Measurements from ENCODE around the gene NRIP2.
A peak's percentile ranks its signal among the peaks of the same experiment; 100 is the strongest.
"Not testable (repeated sequence)": the region's sequence is repeated elsewhere in the genome, so short reads cannot be mapped to it uniquely, and the experiment has no call there.

Gene NRIP2, protein sequence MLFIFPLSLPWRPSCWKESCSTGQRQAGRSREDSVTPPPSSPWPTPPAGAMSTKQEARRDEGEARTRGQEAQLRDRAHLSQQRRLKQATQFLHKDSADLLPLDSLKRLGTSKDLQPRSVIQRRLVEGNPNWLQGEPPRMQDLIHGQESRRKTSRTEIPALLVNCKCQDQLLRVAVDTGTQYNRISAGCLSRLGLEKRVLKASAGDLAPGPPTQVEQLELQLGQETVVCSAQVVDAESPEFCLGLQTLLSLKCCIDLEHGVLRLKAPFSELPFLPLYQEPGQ

DNA sequence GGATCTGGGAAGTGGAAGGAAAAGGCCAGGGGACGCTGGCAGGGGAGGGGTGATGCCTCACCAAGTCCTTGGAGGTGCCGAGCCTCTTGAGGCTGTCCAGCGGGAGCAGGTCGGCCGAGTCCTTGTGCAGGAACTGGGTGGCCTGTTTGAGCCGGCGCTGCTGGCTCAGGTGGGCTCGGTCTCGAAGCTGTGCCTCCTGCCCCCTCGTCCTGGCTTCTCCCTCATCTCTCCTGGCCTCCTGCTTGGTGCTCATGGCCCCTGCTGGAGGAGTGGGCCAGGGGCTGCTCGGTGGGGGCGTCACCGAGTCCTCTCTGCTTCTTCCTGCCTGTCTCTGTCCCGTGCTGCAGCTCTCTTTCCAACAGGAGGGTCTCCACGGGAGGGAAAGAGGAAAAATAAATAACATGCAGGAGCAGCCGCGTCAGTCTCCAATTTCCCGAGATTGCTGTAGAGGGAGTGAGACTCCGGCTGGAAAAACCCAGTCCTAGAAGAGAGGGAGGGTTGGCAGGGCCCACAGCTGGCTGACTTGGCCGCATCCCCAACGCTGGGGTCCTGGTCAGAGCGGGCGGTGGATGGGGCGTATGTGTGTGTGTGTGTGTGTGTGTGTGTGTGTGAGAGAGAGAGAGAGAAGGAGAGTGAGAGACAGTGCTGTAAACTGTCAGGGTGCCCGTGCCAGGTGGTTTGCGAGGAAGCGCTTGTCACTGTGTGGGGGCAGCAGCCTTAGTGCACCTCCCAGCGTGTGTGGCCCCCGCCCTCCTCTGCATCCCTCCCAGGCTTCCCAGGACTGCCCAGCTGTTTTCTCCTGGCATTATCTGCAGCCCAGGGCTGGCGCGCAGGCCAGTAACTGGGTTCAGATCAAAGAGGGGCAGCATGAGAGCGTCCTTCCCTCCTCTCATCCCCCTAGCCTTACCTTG is at the start of gene NRIP2:
Gene NRIP2, minus strand, starts transcription at position 455 of the 911 bp plus-strand sequence. Its CDS starts 52 bp downstream, at position 403.
- no peak for DNase-seq (ENCODE audit: low read depth, low spot score)

DNA sequence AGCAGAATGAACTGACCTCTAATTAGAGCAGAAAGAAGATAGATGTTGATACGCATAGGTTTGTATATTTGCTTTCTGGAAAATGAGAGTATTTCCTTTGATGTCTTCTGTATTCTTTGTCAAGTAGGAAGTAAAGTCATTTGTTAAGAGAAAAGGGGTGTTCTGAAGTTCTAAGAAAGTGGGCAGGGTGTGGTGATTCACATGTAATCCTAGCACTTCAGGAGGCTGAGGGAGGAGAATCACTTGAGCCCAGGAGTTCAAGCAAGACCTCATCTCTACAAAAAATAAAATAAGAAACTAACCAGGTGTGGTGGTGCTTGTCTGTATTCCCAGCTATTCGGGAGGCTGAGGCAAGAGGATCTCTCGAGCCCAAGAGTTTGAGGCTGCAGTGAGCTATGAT is 45.0 kb upstream of the NRIP2 start:
- no peak for DNase-seq (ENCODE audit: low read depth, low spot score)

DNA sequence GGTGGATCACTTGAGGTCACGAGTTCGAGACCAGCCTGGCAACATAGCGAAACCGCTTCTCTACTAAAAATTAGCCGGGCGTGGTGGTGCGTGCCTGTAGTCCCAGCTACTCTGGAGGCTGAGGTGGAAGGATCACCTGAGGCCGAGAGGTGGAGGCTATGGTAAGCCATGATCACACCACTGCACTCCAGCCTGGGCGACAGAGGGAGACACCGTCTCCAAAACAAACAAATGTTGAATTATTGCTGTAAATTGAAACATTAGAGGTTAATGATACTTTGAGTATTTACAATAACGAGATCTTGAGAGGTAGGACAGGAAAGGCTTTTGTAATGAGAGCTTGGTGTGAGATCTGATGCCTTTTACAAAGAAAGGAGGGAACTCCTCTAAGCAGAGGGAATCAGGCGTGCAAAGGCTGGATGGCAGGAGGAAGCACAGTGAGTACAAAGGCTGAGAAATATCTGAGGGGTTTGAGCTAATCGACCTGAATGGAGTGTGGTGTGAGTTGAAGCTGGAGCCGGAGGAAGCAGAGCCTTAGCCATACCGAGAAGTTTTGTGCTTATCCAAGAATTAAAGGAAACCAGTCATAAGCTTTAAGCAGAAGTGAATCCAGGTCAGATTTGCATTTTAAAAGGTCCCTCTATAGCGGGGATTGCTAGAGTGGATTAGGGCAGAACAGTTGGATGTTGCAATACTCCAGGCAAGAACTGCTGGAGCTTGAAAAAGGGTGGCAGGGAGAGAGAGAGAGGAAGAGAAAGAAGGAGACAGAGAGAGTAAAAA is 43.3 kb upstream of the NRIP2 start:
- no peak for DNase-seq (ENCODE audit: low read depth, low spot score)

DNA sequence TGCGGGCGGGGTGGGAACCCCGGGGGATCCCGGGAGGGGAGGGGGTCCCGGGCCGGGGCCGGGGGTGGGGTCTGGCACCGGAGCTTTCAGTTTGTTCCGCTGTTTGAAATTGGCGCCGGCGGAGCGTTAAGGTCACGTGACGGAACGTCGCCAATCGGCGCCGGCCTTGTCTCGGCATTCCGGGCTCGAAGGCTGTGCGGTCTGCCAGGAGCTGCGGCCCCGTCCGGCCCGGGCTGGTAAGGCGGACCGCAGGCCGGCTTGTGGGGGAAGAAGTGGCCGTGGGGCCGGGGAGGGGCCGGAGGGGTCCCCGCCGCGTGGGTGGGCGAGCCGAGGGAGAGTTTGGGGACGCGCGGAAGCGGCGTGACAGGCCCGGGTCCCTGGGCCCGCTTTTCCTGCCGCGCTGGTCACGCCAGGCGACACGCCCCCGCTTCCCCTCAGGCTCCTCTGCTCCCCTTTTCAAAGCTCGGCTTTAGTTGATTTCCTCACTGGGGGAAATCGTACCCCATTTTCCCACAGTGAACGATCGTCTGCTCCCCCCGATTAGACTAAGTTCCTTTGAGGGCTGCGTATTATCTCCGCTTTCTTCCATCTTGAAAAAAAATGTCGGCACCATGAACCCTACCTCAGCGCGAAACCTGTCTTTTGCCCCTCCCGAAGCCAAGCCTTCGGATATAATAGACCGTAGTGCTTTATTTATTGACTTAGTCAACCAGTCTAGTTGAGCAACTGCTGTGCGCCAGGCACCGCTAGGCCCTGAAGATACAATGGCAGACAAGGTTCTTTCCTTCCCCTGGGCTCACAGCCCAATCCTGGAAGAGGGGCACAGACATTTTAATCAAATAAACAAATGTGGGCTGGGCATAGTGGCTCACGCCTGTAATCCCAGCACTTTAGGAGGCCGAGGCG is 42.5 kb upstream of the NRIP2 start, which contains the start of the genes FOXM1 and RHNO1:
Gene FOXM1, minus strand, starts transcription at position 128 of the 906 bp plus-strand sequence. CDS start 2,696 bp downstream, outside the sequence.
Gene RHNO1, plus strand, starts transcription at position 177 of the 906 bp plus-strand sequence. CDS start 8,144 bp downstream, outside the sequence.
- DNase-seq (ENCODE audit: low read depth, low spot score), result peak; percentile 55

DNA sequence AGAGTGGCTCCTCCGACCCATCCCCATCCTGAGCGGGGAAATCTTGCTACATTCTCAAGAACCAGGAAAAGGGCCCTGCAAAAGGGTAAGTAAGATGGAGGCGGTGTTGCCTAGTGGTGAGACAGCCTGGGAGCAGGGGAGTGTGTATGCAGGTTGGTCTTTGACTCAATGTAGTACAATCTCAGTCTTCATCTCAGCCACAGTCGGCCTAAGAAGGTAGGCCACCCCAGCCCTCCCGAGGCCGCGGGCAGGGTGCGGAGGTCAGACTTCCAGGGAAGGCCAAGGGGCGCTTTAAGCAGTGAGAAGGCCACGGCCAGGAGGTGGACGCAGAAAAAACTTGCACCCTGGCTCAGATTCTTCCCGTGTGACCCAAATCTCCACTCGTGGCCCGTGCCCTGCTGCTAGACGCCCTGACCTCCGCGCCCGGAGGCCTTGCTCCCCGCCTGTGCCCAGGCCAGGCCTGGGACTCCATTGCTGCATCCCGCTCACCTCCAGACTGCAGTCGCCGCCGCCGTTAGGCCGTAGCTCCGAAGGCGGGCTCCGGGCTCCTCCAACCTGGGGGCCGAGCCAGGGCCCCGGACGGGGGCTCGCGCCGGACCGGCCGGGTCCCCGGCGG is 41.7 kb upstream of the NRIP2 start:
- no peak for DNase-seq (ENCODE audit: low read depth, low spot score)

DNA sequence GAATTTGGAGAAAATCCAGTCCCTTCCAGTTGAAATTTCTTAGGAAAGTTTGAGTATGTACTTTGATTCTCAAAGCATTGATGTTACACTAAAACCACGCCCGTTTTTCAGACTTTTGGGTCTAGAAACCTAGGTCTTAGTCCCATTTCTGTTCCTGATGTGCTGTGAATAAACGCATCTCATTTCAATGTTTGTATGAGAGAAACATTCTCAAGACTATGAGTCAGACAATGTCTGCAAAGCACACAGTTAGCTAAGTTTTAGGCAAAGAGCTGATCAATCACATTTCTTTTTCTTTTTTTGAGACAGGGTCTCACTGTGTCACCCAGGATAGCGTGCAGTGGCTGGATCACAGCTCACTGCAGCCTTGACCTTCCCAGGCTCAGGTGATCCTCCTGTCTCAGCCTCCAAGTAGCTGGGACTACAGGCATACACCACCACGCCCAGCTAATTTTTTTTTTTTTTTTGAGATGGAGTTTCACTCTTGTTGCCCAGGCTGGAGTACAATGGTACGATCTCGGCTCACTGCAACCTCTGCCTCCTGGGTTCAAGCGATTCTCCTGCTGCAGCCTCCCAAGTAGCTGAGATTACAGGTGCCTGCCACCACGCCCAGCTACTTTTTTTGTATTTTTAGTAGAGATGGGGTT is 34.3 kb upstream of the NRIP2 start:
- not testable (repeated sequence) for DNase-seq (ENCODE audit: low read depth, low spot score)

DNA sequence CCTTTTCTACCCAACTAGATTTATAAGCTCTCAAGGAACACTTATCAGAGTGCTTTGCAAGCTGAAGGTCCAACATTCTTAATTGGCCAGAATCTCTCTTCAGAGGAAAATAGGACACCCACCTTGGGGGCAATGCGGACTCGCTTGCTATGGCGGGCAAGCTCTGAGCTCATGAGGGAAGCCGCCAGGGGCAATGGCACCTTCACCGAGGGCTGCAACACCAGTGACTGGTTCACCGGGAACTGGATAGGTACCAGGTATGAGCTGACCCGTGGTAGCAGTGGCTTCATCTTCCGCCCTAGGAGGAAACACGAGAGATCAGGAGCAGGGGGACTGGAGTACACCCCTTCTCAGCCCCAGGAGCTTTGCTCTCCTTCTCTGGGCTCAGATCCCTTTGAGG is 29.4 kb upstream of the NRIP2 start:
- DNase-seq (ENCODE audit: low read depth, low spot score), result no peak

DNA sequence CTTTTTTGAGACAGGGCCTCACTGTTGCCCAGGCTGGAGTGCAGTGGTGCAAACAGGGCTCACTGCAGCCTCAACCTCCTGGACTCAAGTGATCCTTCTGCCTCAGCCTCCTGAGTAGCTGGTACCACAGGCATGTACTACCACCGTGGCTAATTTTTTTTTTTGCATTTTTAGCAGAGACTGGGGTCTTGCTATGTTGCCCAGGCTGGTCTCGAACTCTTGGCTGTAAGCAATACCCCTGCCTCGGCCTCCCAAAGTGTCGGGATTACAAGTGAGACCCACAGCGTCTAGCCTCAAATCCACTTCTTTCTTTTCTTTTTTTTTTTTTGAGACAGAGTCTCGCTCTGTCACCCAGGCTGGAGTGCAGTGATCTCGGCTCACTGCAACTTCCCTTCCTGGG is 28.6 kb upstream of the NRIP2 start:
- not testable (repeated sequence) for DNase-seq (ENCODE audit: low read depth, low spot score)

DNA sequence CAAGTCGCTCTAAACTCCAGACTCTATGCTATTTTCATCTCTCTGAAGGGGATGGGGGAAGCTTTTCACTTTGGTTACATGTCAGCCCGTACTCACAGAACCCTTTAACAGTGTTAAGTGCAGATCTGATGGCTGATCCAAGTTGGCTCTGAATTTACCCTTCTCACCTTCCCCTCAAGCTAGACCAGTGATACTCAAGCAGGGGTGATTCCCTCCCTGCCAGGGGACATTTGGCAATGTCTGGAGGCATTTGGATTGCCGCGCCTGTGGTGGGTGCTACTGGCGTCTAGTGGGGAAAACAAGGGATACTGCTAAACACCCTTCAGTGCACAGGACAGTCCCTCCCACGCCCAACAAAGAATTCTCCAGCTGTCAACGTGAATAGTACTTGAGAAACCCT is 28.0 kb upstream of the NRIP2 start:
- no peak for DNase-seq (ENCODE audit: low read depth, low spot score)

DNA sequence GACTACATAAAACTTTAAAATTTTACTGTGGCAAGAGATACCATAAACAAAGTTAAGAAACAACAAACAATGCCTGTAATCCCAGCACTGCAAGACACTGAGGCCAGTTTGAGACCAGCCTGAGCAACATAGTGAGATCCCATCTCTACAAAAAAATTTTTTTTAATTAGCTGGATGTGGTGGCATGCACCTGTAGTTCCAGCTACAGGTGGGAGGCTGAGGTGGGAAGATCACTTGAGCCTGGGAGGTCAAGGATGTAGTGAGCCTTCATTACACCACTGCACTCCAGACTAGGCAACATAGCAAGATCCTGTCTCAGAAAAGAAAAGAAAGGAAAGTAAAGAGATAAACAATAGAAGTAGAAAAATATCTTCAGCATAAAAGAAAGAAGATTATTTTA is 25.3 kb upstream of the NRIP2 start:
- no peak for DNase-seq (ENCODE audit: low read depth, low spot score)

DNA sequence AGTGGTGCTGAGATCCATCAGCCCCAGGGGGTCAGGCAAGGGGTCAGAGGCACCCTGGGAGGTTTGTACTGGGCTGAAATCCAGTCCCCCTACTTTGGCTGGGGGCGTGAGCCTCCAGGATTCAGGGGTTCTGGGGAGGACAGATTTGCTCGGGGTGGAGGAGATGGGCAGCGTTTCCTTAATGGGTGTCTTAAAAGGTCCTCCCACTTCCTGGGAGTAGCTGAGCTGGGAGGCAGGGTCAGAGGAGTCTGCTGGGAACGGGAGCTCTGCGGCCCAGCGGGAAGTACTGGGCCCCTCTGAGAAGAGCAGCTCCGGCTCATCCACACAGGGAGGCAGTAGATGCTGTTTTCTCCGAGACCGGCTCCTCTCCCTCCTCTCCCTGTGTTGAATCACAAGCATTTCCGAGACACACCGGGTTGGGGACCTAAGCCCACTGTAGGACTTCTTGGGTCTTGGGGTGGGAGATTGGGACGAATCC is 24.1 kb upstream of the NRIP2 start:
- DNase-seq (ENCODE audit: low read depth, low spot score), result no peak

DNA sequence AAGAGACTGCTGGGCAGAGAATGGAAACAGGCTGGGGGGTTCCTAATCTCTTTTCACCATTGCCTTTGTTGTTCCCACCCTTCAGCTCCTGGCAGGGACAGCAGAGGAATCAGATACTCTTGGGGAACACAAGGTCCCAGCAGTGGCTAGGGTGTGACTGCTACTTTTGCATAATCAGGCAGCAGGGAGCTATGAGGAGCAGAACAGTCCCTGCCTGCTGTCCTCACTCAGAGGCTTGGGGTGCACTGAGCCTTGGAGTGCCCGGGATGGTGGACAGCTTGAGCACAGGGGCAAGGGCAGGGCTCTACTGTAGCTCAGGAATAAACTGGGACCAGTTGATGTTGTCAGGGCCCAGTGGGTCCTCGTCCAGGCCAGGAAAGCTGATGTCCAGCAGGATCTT is 23.5 kb upstream of the NRIP2 start:
- no peak for DNase-seq (ENCODE audit: low read depth, low spot score)

DNA sequence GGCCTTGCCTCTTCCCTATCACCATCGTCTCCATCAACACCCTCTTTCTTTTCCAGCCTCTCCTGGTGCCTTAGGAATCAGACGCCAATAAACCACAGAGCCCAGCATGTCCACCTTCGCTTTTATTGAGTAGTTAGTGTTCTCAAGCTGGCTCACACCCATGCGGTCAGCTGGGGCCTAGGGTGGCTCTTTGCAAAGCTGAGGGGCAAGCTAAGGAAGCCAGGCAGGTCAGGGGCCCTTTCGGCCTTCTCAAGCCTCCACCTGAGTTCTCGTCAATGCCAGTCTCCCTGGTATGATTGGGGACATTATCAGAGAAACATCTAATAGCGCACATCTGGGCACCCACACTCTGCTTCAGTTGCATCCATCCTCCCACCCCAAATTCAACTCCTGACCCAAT is 22.7 kb upstream of the NRIP2 start:
- no peak for DNase-seq (ENCODE audit: low read depth, low spot score)

DNA sequence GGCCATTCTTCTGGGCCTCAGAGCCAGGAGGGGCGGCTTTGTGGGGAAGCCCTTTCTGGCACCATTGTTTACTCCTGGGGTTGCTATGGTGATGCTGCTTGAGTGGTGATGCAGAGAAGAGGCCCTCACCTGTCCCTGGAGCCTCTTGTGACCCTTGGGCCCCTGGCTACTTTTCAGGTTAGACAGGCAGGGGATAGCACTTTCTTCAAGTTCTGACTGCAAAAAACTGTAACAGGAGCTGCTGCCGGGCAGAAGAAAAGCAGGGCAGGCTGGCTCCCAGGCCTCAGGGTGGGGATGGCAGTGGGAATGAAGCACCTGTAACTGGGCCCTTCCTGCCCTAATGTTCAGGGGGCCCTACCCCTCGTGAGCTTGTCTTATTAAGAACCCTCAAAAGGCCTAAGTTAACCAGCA is 22.2 kb upstream of the NRIP2 start, which contains the start of gene TEX52:
Gene TEX52, minus strand, starts transcription at position 19 of the 411 bp plus-strand sequence. Its CDS starts 13 bp downstream, at position 6.
- DNase-seq (ENCODE audit: low read depth, low spot score), result no peak

DNA sequence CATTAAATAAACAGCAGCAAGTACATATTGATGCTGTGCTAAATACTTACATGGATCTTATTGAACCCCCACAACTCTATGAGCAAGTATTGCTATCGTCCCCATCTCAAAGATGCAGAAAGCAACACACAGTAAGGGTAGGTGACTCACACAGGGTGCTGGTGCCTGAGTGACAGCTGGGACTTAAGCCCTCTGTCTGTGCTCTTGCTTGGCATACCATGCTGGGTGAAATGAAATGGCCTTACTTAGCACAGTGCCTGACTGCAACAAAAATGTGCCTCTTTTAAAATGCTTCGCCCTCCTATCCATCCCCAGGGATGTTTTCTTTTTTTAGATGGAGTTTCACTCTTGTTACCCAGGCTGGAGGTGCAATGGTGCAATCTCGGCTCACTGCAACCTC is 21.2 kb upstream of the NRIP2 start:
- no peak for DNase-seq (ENCODE audit: low read depth, low spot score)

DNA sequence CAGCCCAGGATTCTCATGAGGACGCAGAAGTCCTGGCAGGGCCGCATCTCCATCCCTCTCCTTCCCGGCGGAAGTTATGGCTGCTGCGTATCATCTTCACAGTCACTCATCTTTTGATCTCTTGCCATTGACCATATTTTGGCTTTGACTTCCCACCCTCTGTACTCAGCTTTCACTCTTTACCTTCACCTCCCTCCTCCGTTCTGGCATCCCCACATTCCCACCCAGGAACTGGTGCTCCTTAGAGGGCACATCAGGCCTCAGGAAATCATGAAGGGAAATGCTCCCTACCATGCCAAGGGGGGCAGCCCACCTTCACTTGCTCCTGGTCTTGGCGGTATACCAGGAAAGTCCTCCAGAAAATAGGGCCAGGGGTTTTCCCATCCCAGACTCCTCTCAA is 20.7 kb upstream of the NRIP2 start:
- no peak for DNase-seq (ENCODE audit: low read depth, low spot score)

DNA sequence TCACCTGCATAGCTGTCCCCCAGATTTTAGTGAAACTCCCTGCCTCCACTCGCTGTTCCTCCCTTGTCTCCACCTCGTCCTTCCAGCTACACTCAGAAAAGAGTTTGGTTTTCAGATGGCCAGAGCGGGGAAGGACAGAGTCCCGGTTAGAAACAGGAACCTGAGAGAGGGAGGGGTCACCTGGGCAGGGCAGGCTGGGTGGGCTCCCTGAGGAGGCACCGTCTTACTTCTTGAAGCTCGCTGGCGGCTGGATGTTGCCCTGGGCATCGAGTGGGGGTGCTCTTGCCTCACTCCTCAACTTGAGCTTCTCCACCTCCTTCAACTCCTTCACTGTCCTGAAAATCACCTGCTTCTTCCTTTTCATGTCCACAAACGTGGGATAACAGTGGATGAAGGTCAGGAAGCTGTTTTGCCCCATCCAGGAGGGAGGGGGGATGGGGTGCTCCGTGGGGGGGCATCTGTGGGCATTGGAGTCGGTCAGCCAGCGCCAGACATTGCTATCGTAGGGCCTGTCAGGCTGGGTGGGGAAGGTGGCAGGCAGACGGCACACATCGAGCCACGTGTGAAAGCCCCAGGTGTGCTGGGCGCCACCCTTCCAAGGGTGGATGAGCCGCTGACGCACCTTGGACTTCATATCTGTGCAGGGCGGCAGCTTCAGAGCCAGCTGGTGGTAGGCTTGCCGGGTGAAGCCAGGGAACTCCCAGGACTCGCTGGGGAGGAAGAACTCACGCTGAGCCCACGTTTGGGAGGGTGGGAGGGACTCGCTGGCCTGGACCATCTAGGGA is 20.0 kb upstream of the NRIP2 start:
- DNase-seq (ENCODE audit: low read depth, low spot score), result no peak

DNA sequence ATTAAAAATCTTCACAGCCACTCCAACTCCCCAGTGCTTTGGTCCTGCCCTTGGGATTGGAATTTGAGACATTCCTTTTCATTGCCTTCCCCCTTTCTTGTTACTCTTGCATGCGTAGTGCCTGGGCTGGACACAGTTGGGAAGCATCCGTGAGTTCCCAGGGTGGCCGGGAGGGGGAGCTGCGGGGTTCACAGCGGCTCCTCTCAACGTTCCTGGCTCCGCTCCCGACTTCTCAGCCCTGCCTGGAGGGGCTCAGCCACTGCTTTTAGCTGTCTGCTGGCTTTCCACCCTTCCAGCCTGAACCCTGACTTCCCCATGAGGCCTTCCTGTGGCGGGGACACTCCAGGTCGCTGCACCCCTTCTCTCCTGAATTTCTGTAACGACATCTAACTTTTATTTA is 18.8 kb upstream of the NRIP2 start:
- DNase-seq (ENCODE audit: low read depth, low spot score), result no peak

DNA sequence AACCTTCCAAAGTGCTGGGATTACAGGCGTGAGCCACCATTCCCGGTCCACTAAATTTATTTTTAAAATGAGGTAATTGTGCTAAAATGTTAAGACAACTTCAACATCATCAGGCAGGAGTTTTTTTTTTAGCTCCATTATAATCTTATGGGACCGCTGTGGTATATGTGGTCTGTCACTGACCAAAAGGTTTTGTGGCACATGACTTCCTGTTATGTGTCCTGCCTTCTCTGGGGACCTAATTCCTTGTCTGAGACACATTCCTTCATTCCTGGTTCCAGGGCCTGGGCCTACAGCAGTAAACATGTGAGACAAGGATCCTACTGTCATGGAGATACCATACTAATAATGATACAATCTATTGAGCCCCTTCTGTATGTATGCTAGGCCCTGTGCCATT is 17.1 kb upstream of the NRIP2 start:
- no peak for DNase-seq (ENCODE audit: low read depth, low spot score)

All from activated naive CD8-positive, alpha-beta T cell treated with anti-CD3 and anti-CD28 coated beads, Interleukin-2, amount 50 U/mL, for 16 hours (primary cell).